ENCODE results near the gene TBX1. TPM values are rescaled to one million over a fixed set of nuclear protein-coding genes. Genes with fewer than 3 reads are reported as not detected.

Gene TBX1
- total RNA-seq, 1 donor from 2014 or later: 6.8 TPM

DNA sequence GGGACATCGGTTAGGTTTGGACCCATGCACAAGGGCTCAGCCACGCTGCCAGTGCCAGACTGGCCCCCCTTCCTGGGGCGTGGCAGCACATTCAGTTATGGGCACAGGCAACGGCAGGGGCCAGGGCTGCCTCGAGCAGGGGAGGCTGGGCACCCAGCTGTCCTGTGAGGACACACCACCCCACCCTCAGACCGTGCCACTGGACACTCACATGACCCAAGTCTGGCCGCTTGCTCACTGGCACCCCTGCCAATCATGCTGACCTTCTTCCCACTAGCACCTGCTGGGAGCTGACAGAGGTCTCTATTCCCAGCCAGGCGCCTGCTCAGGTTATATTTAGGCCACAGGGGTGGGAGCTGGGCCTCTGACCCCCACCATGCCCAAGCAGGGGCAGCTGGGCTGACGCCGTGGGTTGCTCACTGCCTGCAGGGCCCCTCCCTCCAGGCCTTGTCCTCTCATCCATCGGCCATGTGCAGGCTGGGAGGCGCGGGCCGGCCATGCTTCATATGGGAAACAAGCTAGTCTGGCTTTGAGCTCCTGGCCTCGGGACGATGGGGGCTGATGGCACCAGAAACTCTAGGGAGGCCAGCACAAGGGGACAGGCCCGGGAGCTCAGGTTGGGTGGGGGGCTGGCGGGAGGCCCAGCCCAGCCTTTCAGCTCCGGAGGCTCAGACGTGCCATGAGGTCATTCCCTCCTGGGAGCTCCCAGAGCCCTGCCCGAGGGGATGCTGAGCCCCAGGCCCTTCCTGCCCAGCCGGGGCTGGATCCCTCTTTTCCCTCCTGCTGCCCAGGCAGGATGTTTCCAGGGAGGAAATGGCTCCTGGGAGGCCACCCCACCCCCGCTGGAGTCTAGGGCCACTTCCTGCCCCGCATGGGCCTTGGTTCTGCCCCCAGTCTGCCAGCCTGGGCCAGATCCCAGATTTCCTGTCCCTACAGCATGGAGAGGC is 15.2 kb upstream of the TBX1 start:
- Histone ChIP-seq H3K27ac (ENCODE audit: low read depth, low read length) (no peak overlapping the region), H3K27me3 (ENCODE audit: insufficient read depth, low read length) (peaks cover 15% of the 10 kb centered on the region), H3K4me2 (ENCODE audit: low read length) (no peak overlapping the region), H3K9ac (ENCODE audit: low read length) (no peak overlapping the region), H3K9me3 (ENCODE audit: insufficient read depth, low read depth, low read length) (no peaks in the 10 kb centered on the region), H3K4me3 (ENCODE audit: insufficient read depth, low read depth, low read length) (no peak overlapping the region), H3K36me3 (ENCODE audit: insufficient read depth, low read length) (no peaks in the 10 kb centered on the region), H3K79me2 (ENCODE audit: insufficient read depth, low read length) (no peaks in the 10 kb centered on the region), H3K4me1 (ENCODE audit: insufficient read depth, low read length) (no peaks in the 10 kb centered on the region), H2AFZ (ENCODE audit: low read depth, low read length) (peak overlapping the region; percentile 10), H4K20me1 (ENCODE audit: insufficient read depth, low read length) (no peaks in the 10 kb centered on the region)
- Mint-ChIP-seq H3K27ac (ENCODE audit: unreplicated experiment) (no peak overlapping the region), H3K4me1 (ENCODE audit: low read depth, unreplicated experiment) (no peaks in the 10 kb centered on the region), H3K36me3 (ENCODE audit: low read depth, unreplicated experiment) (no peaks in the 10 kb centered on the region), H3K9me3 (ENCODE audit: unreplicated experiment) (no peaks in the 10 kb centered on the region), H3K4me3 (ENCODE audit: unreplicated experiment) (no peak overlapping the region), H3K27me3 (ENCODE audit: low read depth, unreplicated experiment) (peaks cover 22% of the 10 kb centered on the region)
- no peak for TF ChIP-seq EZH2 (IDR thresholded peaks at IDR 0.05; ENCODE audit: insufficient read depth, low read length)
- TF ChIP-seq, protein P1, sequence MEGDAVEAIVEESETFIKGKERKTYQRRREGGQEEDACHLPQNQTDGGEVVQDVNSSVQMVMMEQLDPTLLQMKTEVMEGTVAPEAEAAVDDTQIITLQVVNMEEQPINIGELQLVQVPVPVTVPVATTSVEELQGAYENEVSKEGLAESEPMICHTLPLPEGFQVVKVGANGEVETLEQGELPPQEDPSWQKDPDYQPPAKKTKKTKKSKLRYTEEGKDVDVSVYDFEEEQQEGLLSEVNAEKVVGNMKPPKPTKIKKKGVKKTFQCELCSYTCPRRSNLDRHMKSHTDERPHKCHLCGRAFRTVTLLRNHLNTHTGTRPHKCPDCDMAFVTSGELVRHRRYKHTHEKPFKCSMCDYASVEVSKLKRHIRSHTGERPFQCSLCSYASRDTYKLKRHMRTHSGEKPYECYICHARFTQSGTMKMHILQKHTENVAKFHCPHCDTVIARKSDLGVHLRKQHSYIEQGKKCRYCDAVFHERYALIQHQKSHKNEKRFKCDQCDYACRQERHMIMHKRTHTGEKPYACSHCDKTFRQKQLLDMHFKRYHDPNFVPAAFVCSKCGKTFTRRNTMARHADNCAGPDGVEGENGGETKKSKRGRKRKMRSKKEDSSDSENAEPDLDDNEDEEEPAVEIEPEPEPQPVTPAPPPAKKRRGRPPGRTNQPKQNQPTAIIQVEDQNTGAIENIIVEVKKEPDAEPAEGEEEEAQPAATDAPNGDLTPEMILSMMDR (IDR thresholded peaks at IDR 0.05; ENCODE audit: insufficient read depth, low read depth, low read length): no peak
- DNase-seq (ENCODE audit: low read depth): no peak
- FAIRE-seq: no peak

DNA sequence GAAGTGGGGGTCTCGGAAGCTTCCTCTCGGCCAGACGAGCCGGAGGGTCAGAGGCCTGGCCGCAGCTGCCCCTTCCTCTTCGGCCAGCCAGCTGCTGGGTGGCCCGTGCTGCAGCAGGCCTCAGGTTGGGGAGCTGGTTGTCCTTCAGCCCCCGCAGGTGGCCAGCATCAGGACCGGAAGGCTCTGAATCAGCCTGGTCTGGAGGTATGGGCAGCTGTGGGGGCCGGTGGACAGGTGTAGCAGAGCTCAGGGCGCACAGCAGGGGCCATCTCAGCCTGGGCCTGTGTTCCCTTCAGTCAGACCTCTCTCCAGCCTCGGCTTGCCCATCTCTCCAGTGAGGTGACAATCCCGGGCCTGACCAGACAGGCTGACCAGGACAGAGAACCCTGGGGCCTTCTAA is 13.9 kb upstream of the TBX1 start:
- Histone ChIP-seq H3K4me2 (ENCODE audit: low read length) (no peak overlapping the region), H3K4me3 (ENCODE audit: insufficient read depth, low read depth, low read length) (no peak overlapping the region), H4K20me1 (ENCODE audit: insufficient read depth, low read length) (no peaks in the 10 kb centered on the region), H3K27me3 (ENCODE audit: insufficient read depth, low read length) (peaks cover 15% of the 10 kb centered on the region), H3K36me3 (ENCODE audit: insufficient read depth, low read length) (no peaks in the 10 kb centered on the region), H3K9ac (ENCODE audit: low read length) (no peak overlapping the region), H3K27ac (ENCODE audit: low read depth, low read length) (no peak overlapping the region), H2AFZ (ENCODE audit: low read depth, low read length) (no peak overlapping the region), H3K79me2 (ENCODE audit: insufficient read depth, low read length) (no peaks in the 10 kb centered on the region), H3K4me1 (ENCODE audit: insufficient read depth, low read length) (peaks cover 8% of the 10 kb centered on the region), H3K9me3 (ENCODE audit: insufficient read depth, low read depth, low read length) (no peaks in the 10 kb centered on the region)
- no peak for DNase-seq (ENCODE audit: low read depth)
- FAIRE-seq: no peak
- H3K27ac Mint-ChIP-seq (ENCODE audit: unreplicated experiment): no peak overlapping the region
- H3K9me3 Mint-ChIP-seq (ENCODE audit: unreplicated experiment): no peaks in the 10 kb centered on the region
- H3K36me3 Mint-ChIP-seq (ENCODE audit: low read depth, unreplicated experiment): no peaks in the 10 kb centered on the region
- H3K27me3 Mint-ChIP-seq (ENCODE audit: low read depth, unreplicated experiment): peaks cover 19% of the 10 kb centered on the region
- H3K4me3 Mint-ChIP-seq (ENCODE audit: unreplicated experiment): no peak overlapping the region
- H3K4me1 Mint-ChIP-seq (ENCODE audit: low read depth, unreplicated experiment): no peaks in the 10 kb centered on the region
- no peak for TF ChIP-seq EZH2 (IDR thresholded peaks at IDR 0.05; ENCODE audit: insufficient read depth, low read length)

DNA sequence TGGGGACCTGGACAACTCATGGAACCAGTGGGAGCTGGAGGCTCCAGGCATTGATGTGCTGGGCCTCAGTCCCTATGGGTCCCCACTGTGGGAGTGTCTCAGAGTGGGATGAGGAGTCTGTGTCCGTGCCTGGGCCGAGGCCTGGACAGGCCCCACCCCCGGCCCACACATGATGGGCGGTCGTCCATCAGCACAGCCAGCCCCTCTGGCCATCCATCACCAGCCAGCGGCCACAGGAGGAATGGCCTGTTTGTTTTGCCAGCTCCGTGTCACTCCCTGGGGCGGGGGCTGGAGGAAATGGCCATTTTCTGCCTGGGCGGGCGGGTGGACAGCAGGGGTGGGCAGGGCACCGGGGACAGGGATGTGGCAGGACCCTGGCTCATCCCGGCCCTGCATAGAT is 13.0 kb upstream of the TBX1 start:
- Mint-ChIP-seq H3K36me3 (ENCODE audit: low read depth, unreplicated experiment) (no peaks in the 10 kb centered on the region), H3K4me1 (ENCODE audit: low read depth, unreplicated experiment) (no peaks in the 10 kb centered on the region), H3K9me3 (ENCODE audit: unreplicated experiment) (no peaks in the 10 kb centered on the region), H3K4me3 (ENCODE audit: unreplicated experiment) (no peak overlapping the region), H3K27me3 (ENCODE audit: low read depth, unreplicated experiment) (peaks cover 19% of the 10 kb centered on the region), H3K27ac (ENCODE audit: unreplicated experiment) (no peak overlapping the region)
- Histone ChIP-seq H3K36me3 (ENCODE audit: insufficient read depth, low read length) (no peaks in the 10 kb centered on the region), H3K27ac (ENCODE audit: low read depth, low read length) (no peak overlapping the region), H4K20me1 (ENCODE audit: insufficient read depth, low read length) (no peaks in the 10 kb centered on the region), H3K4me3 (ENCODE audit: insufficient read depth, low read depth, low read length) (no peak overlapping the region), H3K9me3 (ENCODE audit: insufficient read depth, low read depth, low read length) (no peaks in the 10 kb centered on the region), H3K79me2 (ENCODE audit: insufficient read depth, low read length) (no peaks in the 10 kb centered on the region), H2AFZ (ENCODE audit: low read depth, low read length) (no peak overlapping the region), H3K27me3 (ENCODE audit: insufficient read depth, low read length) (peaks cover 17% of the 10 kb centered on the region), H3K4me2 (ENCODE audit: low read length) (no peak overlapping the region), H3K9ac (ENCODE audit: low read length) (no peak overlapping the region), H3K4me1 (ENCODE audit: insufficient read depth, low read length) (peaks cover 8% of the 10 kb centered on the region)
- TF ChIP-seq, protein P1 (IDR thresholded peaks at IDR 0.05; ENCODE audit: insufficient read depth, low read depth, low read length): no peak
- TF ChIP-seq EZH2 (IDR thresholded peaks at IDR 0.05; ENCODE audit: insufficient read depth, low read length): no peak
- DNase-seq (ENCODE audit: low read depth) (no peak), FAIRE-seq (no peak)

Data from astrocyte (in vitro differentiated cells and primary cell).